GM15510 (cell line): ENCODE results near the gene RCL1.

ENCODE experiments used
- POLR2A ChIP-seq: IDR thresholded peaks from 3 replicates; pipeline ENCODE4 v1.6.1; 2011; ENCODE audit warnings: borderline replicate concordance; ENCODE audit not compliant: insufficient read length; ENCODE audit errors: extremely low read depth

The RCL1 gene

GRCh38 chr9:4827224-4827623 lies 34.5 kb downstream of the RCL1 start:
- TF ChIP-seq POLR2A, result no peak

- no peak for TF ChIP-seq POLR2A
Observed at GRCh38 chr9:4828761-4829160, 36.0 kb downstream of the RCL1 start.

- no peak for TF ChIP-seq POLR2A
Observed at GRCh38 chr9:4829969-4830368, 37.2 kb downstream of the RCL1 start.

- TF ChIP-seq POLR2A, result no peak
Observed at GRCh38 chr9:4830699-4831098, 38.0 kb downstream of the RCL1 start.

GRCh38 chr9:4831119-4831518 lies 38.4 kb downstream of the RCL1 start:
- TF ChIP-seq POLR2A, result no peak

GRCh38 chr9:4831944-4832343 lies 39.2 kb downstream of the RCL1 start:
- no peak for TF ChIP-seq POLR2A

- no peak for TF ChIP-seq POLR2A
Observed at GRCh38 chr9:4832786-4833579, 40.2 kb downstream of the RCL1 start.

GRCh38 chr9:4833781-4834560 lies 41.2 kb downstream of the RCL1 start:
- no peak for TF ChIP-seq POLR2A

- TF ChIP-seq POLR2A, result no peak
Observed at GRCh38 chr9:4836676-4837075, 43.9 kb downstream of the RCL1 start.

GRCh38 chr9:4837261-4838188 lies 44.8 kb downstream of the RCL1 start:
- TF ChIP-seq POLR2A, result no peak

- no peak for TF ChIP-seq POLR2A
Observed at GRCh38 chr9:4838189-4838546, 45.4 kb downstream of the RCL1 start.

GRCh38 chr9:4839470-4839912 lies 46.7 kb downstream of the RCL1 start:
- TF ChIP-seq POLR2A, result no peak

GRCh38 chr9:4840018-4840417 lies 47.3 kb downstream of the RCL1 start:
- TF ChIP-seq POLR2A, result no peak

GRCh38 chr9:4842213-4842612 lies 49.5 kb downstream of the RCL1 start:
- no peak for TF ChIP-seq POLR2A

- no peak for TF ChIP-seq POLR2A
Observed at GRCh38 chr9:4842734-4843133, 50.0 kb downstream of the RCL1 start.
